Measurements from ENCODE around the gene LCT. TPM values are rescaled to one million over a fixed set of nuclear protein-coding genes. Genes with fewer than 3 reads are reported as not detected.
A peak's percentile ranks its signal among the peaks of the same experiment; 100 is the strongest.

Gene LCT
- total RNA-seq, 1 experiment from 2014 or later, result 0.04 TPM

GRCh38 chr2:135798762-135799161 is 38.2 kb downstream of the LCT start:
- no peaks in the 10 kb centered on the region for H3K23me2 ChIP-seq (ENCODE audit: insufficient read length, low read depth, low read length, poor library complexity, severe bottlenecking)
- H2AK5ac ChIP-seq (ENCODE audit: insufficient read length, low read length), result no peak overlapping the region
- H3K9me3 ChIP-seq (ENCODE audit: control insufficient read depth, low read depth, low read length), result no peaks in the 10 kb centered on the region

More at GRCh38 chr2:135798762-135799161, 38.2 kb downstream of the LCT start:
- no peak overlapping the region for H2AFZ ChIP-seq (ENCODE audit: low read length)
- no peak overlapping the region for H3K23ac ChIP-seq (ENCODE audit: insufficient read length, low read depth, low read length)
- no peak overlapping the region for H3K27ac Mint-ChIP-seq
- H4K91ac ChIP-seq (ENCODE audit: insufficient read length, low read depth, low read length), result no peak overlapping the region
- peaks cover 2% of the 10 kb centered on the region for H3K27me3 Mint-ChIP-seq (ENCODE audit: low read depth)
- H3K4me1 Mint-ChIP-seq, result peaks cover 7 to 8% of the 10 kb centered on the region in 2 experiments; a peak in 3 of 4 replicates
- no peaks in the 10 kb centered on the region for H4K20me1 ChIP-seq (ENCODE audit: control insufficient read depth, insufficient read depth, insufficient read length)
- no peak overlapping the region for H3K4me2 ChIP-seq (ENCODE audit: insufficient read depth, insufficient read length, low read length)
- WGBS (ENCODE audit: extremely low coverage, insufficient read length, low lambda C conversion rate), result no CpG with 5 or more reads among the region's 4 CpGs
- no peak overlapping the region for H3K4me3 Mint-ChIP-seq
- H4K8ac ChIP-seq (replicated peaks; ENCODE audit: insufficient read length, low read depth, low read length), result no peak overlapping the region
- H3K9me3 Mint-ChIP-seq, result peaks cover 25 to 27% of the 10 kb centered on the region in 2 experiments
- H3K79me2 ChIP-seq (ENCODE audit: insufficient read depth, low read length), result no peaks in the 10 kb centered on the region
- peak; percentile 32 for TF ChIP-seq CTCF (conservative IDR thresholded peaks at IDR 0.05)
- H3K9ac ChIP-seq (ENCODE audit: extremely low read depth, insufficient read length, low read length), result no peak overlapping the region
- DNase-seq, result no peak
- H3K18ac ChIP-seq (ENCODE audit: insufficient read length, low read depth, low read length), result no peak overlapping the region
- no peak overlapping the region for H3T11ph ChIP-seq (ENCODE audit: low read length)
- H3K14ac ChIP-seq (ENCODE audit: insufficient read depth, low read length), result no peak overlapping the region
- H4K5ac ChIP-seq (ENCODE audit: insufficient read length, low read depth, low read length), result no peak overlapping the region
- H3K27ac ChIP-seq (ENCODE audit: insufficient read length, low read depth, low read length), result no peak overlapping the region
- H2BK12ac ChIP-seq (ENCODE audit: insufficient read length, low read depth, low read length), result no peak overlapping the region
- H3K4ac ChIP-seq (ENCODE audit: low read depth, low read length), result no peak overlapping the region
- no peak overlapping the region for H2BK120ac ChIP-seq (ENCODE audit: low read depth, low read length, poor library complexity, severe bottlenecking)
- H2BK20ac ChIP-seq (ENCODE audit: low read depth, low read length, poor library complexity, severe bottlenecking), result no peak overlapping the region
- no peak overlapping the region for H2BK5ac ChIP-seq (ENCODE audit: insufficient read length, low read length)
- H2BK15ac ChIP-seq (ENCODE audit: low read depth, low read length), result no peak overlapping the region
- no peaks in the 10 kb centered on the region for H3K4me1 ChIP-seq (ENCODE audit: insufficient read depth, low read length)
- peaks cover 0 to 19% (median 17%) of the 10 kb centered on the region in 3 experiments; a peak in 6 of 7 replicates for H3K36me3 Mint-ChIP-seq (ENCODE audit: insufficient read depth in 1 of 3, low read depth in 3 of 3)
- no peaks in the 10 kb centered on the region for H3K79me1 ChIP-seq (ENCODE audit: insufficient read depth, low read depth, low read length, poor library complexity, severe bottlenecking)
- no peak overlapping the region for H3K56ac ChIP-seq (ENCODE audit: insufficient read length, low read depth, low read length)
- no peaks in the 10 kb centered on the region for H3K27me3 ChIP-seq (ENCODE audit: insufficient read depth, low read length)

Measured in H9 (cell line).